Keratinocyte (primary cell): Measurements from ENCODE around the gene CENPF. TPM values are rescaled to one million over a fixed set of nuclear protein-coding genes. Genes with fewer than 3 reads are reported as not detected.

Source experiments
- DNase-seq: peaks from one replicate; pipeline ENCODE4 v3.0.0-alpha.2; 2011; ENCODE audit warnings: low read depth, missing footprints, low spot score
- FAIRE-seq: peaks from 2 replicates; lab custom pipeline; 2011; peaks lifted over from hg19 to GRCh38; lab: Jason Lieb, UNC
- H2AFZ ChIP-seq: 2 replicates; pipeline ENCODE4 v1.6.0; 2012; ENCODE audit warnings: low read length, control low read depth, inconsistent platforms; ENCODE audit not compliant: control insufficient read depth
- H3K27ac ChIP-seq: 2 replicates; pipeline ENCODE4 v1.5.1; 2011; ENCODE audit warnings: low read length; ENCODE audit not compliant: control insufficient read depth, insufficient read depth
- H3K27me3 ChIP-seq: 3 replicates; pipeline ENCODE4 v1.6.0; 2011; ENCODE audit warnings: low read length; ENCODE audit not compliant: control insufficient read depth, insufficient read depth; ENCODE audit errors: extremely low read depth
- H3K36me3 ChIP-seq, 2 experiments: 2 replicates in 1 of 2; 3 replicates in 1 of 2; pipeline ENCODE4 v1.5.1; 2011; ENCODE audit warnings: low read length in 2 of 2, mild to moderate bottlenecking in 1 of 2; ENCODE audit not compliant: control insufficient read depth in 2 of 2, insufficient read depth in 2 of 2; ENCODE audit errors: extremely low read depth in 1 of 2
- H3K4me1 ChIP-seq: 3 replicates; pipeline ENCODE4 v1.5.1; 2011; ENCODE audit warnings: low read length; ENCODE audit not compliant: control insufficient read depth, insufficient read depth; ENCODE audit errors: extremely low read depth
- H3K4me2 ChIP-seq: 3 replicates; pipeline ENCODE4 v1.6.0; 2011; ENCODE audit warnings: low read depth, low read length; ENCODE audit not compliant: control insufficient read depth, insufficient read depth; ENCODE audit errors: extremely low read depth
- H3K4me3 ChIP-seq, 3 experiments: fragments of 200-600 bp in 1 of 3; sonication (generic) in 1 of 3; 2 replicates in 2 of 3; 3 replicates in 1 of 3; pipeline ENCODE4 v1.5.1; 2011 to 2016; ENCODE audit warnings: low read length in 3 of 3, mild to moderate bottlenecking in 3 of 3, control low read depth in 2 of 3, inconsistent platforms in 1 of 3, low read depth in 1 of 3, mixed read lengths in 1 of 3, mixed run types in 1 of 3, moderate library complexity in 1 of 3; ENCODE audit not compliant: control insufficient read depth in 2 of 3, insufficient read depth in 2 of 3; ENCODE audit errors: extremely low read depth in 1 of 3
- H3K79me2 ChIP-seq: 2 replicates; pipeline ENCODE4 v1.6.0; 2012; ENCODE audit warnings: low read length; ENCODE audit not compliant: control insufficient read depth, insufficient read depth
- H3K9ac ChIP-seq: 3 replicates; pipeline ENCODE4 v1.6.0; 2011; ENCODE audit warnings: low read length; ENCODE audit not compliant: control insufficient read depth, insufficient read depth; ENCODE audit errors: extremely low read depth
- H3K9me1 ChIP-seq: 3 replicates; pipeline ENCODE4 v1.6.0; 2011; ENCODE audit warnings: low read length; ENCODE audit not compliant: control insufficient read depth, insufficient read depth; ENCODE audit errors: extremely low read depth
- H3K9me3 ChIP-seq: 2 replicates; pipeline ENCODE4 v1.5.1; 2012; ENCODE audit warnings: low read depth, low read length; ENCODE audit not compliant: control insufficient read depth
- H4K20me1 ChIP-seq: 3 replicates; pipeline ENCODE4 v1.6.0; 2011; ENCODE audit warnings: low read length; ENCODE audit not compliant: control insufficient read depth, insufficient read depth; ENCODE audit errors: extremely low read depth
- CTCF ChIP-seq, 3 experiments: IDR thresholded peaks in 1 of 3; conservative IDR thresholded peaks in 1 of 3; optimal IDR thresholded peaks in 1 of 3; 2 replicates in 2 of 3; 3 replicates in 1 of 3; pipeline versions ENCODE3 to v1.5.1; 2011; ENCODE audit warnings: low read length in 3 of 3, mild to moderate bottlenecking in 3 of 3, moderate library complexity in 2 of 3, control low read depth in 1 of 3, inconsistent platforms in 1 of 3; ENCODE audit not compliant: insufficient read depth in 2 of 3; ENCODE audit errors: extremely low read depth in 1 of 3
- EZH2 ChIP-seq: IDR thresholded peaks from one replicate; pipeline ENCODE4 v1.6.1; 2012; ENCODE audit warnings: inconsistent platforms, mild to moderate bottlenecking, low read length, moderate library complexity
- dilution Hi-C: fragments of 300-500 bp; cut with MboI; formaldehyde crosslinking; loops from one replicate; pipeline ENCODE4 v1.7.0; 2020; ENCODE audit warnings: low sequenced_read_pairs; ENCODE audit not compliant: extremely low pct_ligation_motif_present
- polyA plus RNA-seq, 5 experiments: library from polyadenylated mRNA; depleted of rRNA in 3 of 5; stranded (reverse) in 3 of 5; stranded (forward) in 1 of 5; unstranded in 1 of 5; fragments of >200 nt; gene quantifications; 1 replicate in 1 of 5; 2 replicates in 3 of 5; 3 replicates in 1 of 5; pipeline versions ENCODE4 v1.2.1 to v1.2.3, GENCODE V29; 2011 to 2012; ENCODE audit warnings: missing spikeins in 2 of 5, low read depth in 1 of 5, low replicate concordance in 1 of 5

CENPF gene
- polyA plus RNA-seq, 1 donor (not counting 4 experiments of a cell fraction or from before 2014, with no cell fraction given), result 14.4 TPM

- no peak overlapping the region for H2AFZ ChIP-seq
- no peak overlapping the region for H3K27ac ChIP-seq
- H3K36me3 ChIP-seq, result no peaks in the 10 kb centered on the region
- DNase-seq, result no peak
- no peak overlapping the region for H3K9ac ChIP-seq
- no peaks in the 10 kb centered on the region for H3K9me1 ChIP-seq
- no peak for FAIRE-seq
- H3K4me1 ChIP-seq, result no peaks in the 10 kb centered on the region
- no peaks in the 10 kb centered on the region for H4K20me1 ChIP-seq
- H3K4me2 ChIP-seq, result no peak overlapping the region
- no peak overlapping the region for H3K4me3 ChIP-seq
- H3K9me3 ChIP-seq, result no peaks in the 10 kb centered on the region
- H3K27me3 ChIP-seq, result no peaks in the 10 kb centered on the region
- TF ChIP-seq EZH2 (no peak), CTCF (optimal IDR thresholded peaks at IDR 0.05 in 1 of 3, IDR thresholded peaks at IDR 0.05 in 1 of 3, conservative IDR thresholded peaks at IDR 0.05 in 1 of 3; ENCODE audit: extremely low read depth in 1 of 3, insufficient read depth in 2 of 3, low read length in 3 of 3) (no peak)
- no peaks in the 10 kb centered on the region for H3K79me2 ChIP-seq
- dilution Hi-C loops, result no loop called here
Measured at GRCh38 chr1:214698559-214698958, 95.6 kb downstream of the CENPF start.

- Histone ChIP-seq H3K9ac (no peak overlapping the region), H2AFZ (no peak overlapping the region), H3K36me3 (no peaks in the 10 kb centered on the region), H3K4me3 (no peak overlapping the region), H3K79me2 (no peaks in the 10 kb centered on the region), H3K4me1 (no peaks in the 10 kb centered on the region), H4K20me1 (no peaks in the 10 kb centered on the region), H3K27ac (no peak overlapping the region), H3K9me1 (no peaks in the 10 kb centered on the region), H3K9me3 (no peaks in the 10 kb centered on the region), H3K4me2 (no peak overlapping the region), H3K27me3 (no peaks in the 10 kb centered on the region)
- DNase-seq (no peak), FAIRE-seq (no peak)
- TF ChIP-seq EZH2, result no peak
- TF ChIP-seq CTCF (optimal IDR thresholded peaks at IDR 0.05 in 1 of 3, IDR thresholded peaks at IDR 0.05 in 1 of 3, conservative IDR thresholded peaks at IDR 0.05 in 1 of 3; ENCODE audit: extremely low read depth in 1 of 3, insufficient read depth in 2 of 3, low read length in 3 of 3), result no peak
- dilution Hi-C loops, result no loop called here
Measured at GRCh38 chr1:214700437-214700836, 97.4 kb downstream of the CENPF start.
